Mucosa of rectum (tissue), 2 donors: Measurements from ENCODE around the gene RALY.
"Not testable (repeated sequence)": the region's sequence is repeated elsewhere in the genome, so short reads cannot be mapped to it uniquely, and the experiment has no call there.

Experiments used
- H3K27ac ChIP-seq, 2 donors: one replicate each; pipeline ENCODE4 v1.7.0; 2013; ENCODE audit warnings: inconsistent platforms in 2 of 2, low read depth in 2 of 2, low read length in 2 of 2
- H3K27me3 ChIP-seq, 2 donors: one replicate each; pipeline ENCODE4 v1.7.0; 2013; ENCODE audit warnings: low read length in 2 of 2; ENCODE audit not compliant: control insufficient read depth in 2 of 2, insufficient read depth in 2 of 2
- H3K36me3 ChIP-seq, 2 donors: one replicate each; pipeline ENCODE4 v1.7.0; 2013; ENCODE audit warnings: low read length in 2 of 2; ENCODE audit not compliant: control insufficient read depth in 2 of 2, insufficient read depth in 2 of 2
- H3K4me1 ChIP-seq, 2 donors: one replicate each; pipeline ENCODE4 v1.7.0; 2013; ENCODE audit warnings: low read length in 2 of 2, mild to moderate bottlenecking in 1 of 2; ENCODE audit not compliant: control insufficient read depth in 2 of 2, insufficient read depth in 2 of 2
- H3K4me3 ChIP-seq, 2 donors: one replicate each; pipeline ENCODE4 v1.7.0; 2013; ENCODE audit warnings: low read length in 2 of 2
- H3K9ac ChIP-seq, 2 donors: one replicate each; pipeline ENCODE4 v1.7.0; 2013; ENCODE audit warnings: low read length in 2 of 2, low read depth in 1 of 2, mild to moderate bottlenecking in 1 of 2
- H3K9me3 ChIP-seq, 2 donors: one replicate each; pipeline ENCODE4 v1.7.0; 2013; ENCODE audit warnings: low read length in 2 of 2; ENCODE audit not compliant: control insufficient read depth in 2 of 2
- donor health status: healthy.
- donor health status: Normal muscosa, but diverticular disease.

The RALY gene

GRCh38 chr20:34024723-34025351 lies 31.1 kb downstream of the RALY start:
- Histone ChIP-seq H3K27me3 (no peaks in the 10 kb centered on the region), H3K4me3 (no peak overlapping the region), H3K27ac (peak overlapping the region; percentile 11 to 53), H3K4me1 (peaks cover 31 to 36% of the 10 kb centered on the region in 2 donors), H3K9me3 (no peaks in the 10 kb centered on the region), H3K9ac (no peak overlapping the region), H3K36me3 (peaks cover 0 to 2% of the 10 kb centered on the region in 2 donors)

DNA sequence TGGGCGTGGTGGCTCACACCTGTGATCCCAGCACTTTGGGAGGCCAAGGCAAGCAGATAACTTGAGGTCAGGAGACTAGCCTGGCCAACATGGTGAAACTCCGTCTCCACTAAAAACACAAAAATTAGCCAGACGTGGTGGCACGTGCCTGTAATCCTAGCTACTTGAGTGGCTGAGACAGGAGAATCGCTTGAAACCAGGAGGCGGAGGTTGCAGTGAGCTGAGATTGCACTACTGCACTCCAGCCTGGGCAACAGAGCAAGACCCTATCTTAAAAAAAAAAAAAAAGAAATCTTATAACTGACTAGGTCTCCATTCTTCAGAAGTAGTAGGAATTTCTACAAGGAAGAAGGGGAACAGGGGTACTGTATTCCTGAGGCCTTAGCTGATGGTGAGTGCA lies 34.3 kb downstream of the RALY start:
- not testable (repeated sequence) for H3K27ac ChIP-seq, H3K4me3 ChIP-seq, H3K27me3 ChIP-seq, H3K9ac ChIP-seq, H3K9me3 ChIP-seq
- Histone ChIP-seq H3K4me1 (peaks cover 25 to 36% of the 10 kb centered on the region in 2 donors), H3K36me3 (peaks cover 14 to 17% of the 10 kb centered on the region in 2 donors)

DNA sequence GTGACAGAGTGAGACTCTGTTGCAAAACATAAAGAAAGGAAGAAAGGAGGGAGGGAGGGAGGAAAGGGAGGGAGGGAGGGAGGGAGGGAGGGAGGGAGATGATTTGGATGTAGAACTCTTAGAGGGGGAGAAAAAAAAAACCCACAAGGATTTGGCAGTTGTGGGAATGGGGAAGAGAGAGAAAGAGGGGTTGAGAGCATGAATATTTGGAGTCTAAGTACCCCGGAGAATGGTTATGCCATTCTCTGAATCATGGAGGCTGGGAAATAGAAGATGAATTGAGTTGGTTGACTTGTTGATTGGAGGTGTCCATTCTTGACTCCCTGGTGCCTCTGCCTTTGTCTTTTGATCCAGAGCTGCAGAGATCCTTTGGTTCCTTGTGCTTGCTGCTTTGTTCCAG lies 35.7 kb downstream of the RALY start:
- Histone ChIP-seq H3K36me3 (peaks cover 20 to 29% of the 10 kb centered on the region in 2 donors), H3K27ac (no peak overlapping the region), H3K9me3 (no peaks in the 10 kb centered on the region), H3K9ac (no peak overlapping the region), H3K27me3 (no peaks in the 10 kb centered on the region), H3K4me3 (no peak overlapping the region), H3K4me1 (peaks cover 16 to 25% of the 10 kb centered on the region in 2 donors)

DNA sequence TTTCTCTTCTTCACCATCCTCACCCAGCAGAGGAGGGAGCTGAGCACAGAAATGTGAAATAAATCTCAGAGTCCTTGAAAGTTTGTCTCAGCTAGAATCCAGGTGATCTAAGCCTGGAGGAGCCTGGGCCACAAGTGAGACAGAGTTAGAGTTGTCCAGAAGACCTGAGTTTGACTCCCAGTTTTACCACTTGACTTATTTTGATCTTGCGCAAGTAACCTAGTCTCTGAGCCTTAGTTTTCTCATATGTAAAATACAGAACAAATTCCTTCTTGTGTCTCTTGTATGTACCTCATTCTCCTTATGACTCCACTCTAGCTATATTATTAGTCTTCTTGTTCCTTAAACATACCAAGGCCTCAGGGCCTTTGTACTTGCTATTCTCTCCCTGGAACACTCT lies 36.7 kb downstream of the RALY start:
- Histone ChIP-seq H3K9me3 (no peaks in the 10 kb centered on the region), H3K9ac (no peak overlapping the region), H3K36me3 (peaks cover 20 to 31% of the 10 kb centered on the region in 2 donors), H3K27me3 (no peaks in the 10 kb centered on the region), H3K4me3 (no peak overlapping the region), H3K27ac (no peak overlapping the region), H3K4me1 (peaks cover 5 to 14% of the 10 kb centered on the region in 2 donors)

DNA sequence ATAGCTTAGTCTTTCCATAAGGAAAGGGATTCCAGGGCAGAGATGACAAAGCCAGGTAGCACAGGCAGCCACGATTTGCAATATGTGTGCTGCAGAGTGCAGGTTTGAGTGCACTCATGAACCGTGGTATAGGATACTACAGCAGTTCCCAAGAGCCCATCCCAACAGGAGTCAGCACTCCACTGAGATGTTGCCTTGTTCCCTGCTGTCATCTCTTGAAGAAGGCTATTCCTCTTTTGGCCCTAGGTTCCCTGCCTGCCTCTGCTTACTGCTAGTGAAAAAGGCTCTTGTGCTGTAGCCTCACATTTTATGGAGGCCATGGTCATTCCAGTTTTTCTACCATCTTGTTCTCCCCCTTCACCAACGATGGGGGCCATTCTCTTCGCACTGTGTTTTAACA lies 40.2 kb downstream of the RALY start:
- H3K36me3 ChIP-seq: peaks cover 20 to 31% of the 10 kb centered on the region in 2 donors
- peaks cover 6 to 13% of the 10 kb centered on the region in 2 donors for H3K4me1 ChIP-seq
- H3K9ac ChIP-seq: no peak overlapping the region
- H3K9me3 ChIP-seq: no peaks in the 10 kb centered on the region
- H3K4me3 ChIP-seq: no peak overlapping the region
- H3K27ac ChIP-seq: no peak overlapping the region
- H3K27me3 ChIP-seq: no peaks in the 10 kb centered on the region

GRCh38 chr20:34037121-34037520 lies 43.4 kb downstream of the RALY start:
- H3K4me1 ChIP-seq: peaks cover 13% of the 10 kb centered on the region in 2 donors
- no peak overlapping the region for H3K27ac ChIP-seq
- no peaks in the 10 kb centered on the region for H3K27me3 ChIP-seq

GRCh38 chr20:34037767-34038166 lies 44.1 kb downstream of the RALY start:
- no peak overlapping the region for H3K27ac ChIP-seq
- H3K27me3 ChIP-seq: no peaks in the 10 kb centered on the region
- peaks cover 13 to 15% of the 10 kb centered on the region in 2 donors for H3K4me1 ChIP-seq
- no peak overlapping the region for H3K4me3 ChIP-seq
- H3K9me3 ChIP-seq: no peaks in the 10 kb centered on the region
- H3K9ac ChIP-seq: no peak overlapping the region
- H3K36me3 ChIP-seq: peaks cover 8 to 17% of the 10 kb centered on the region in 2 donors

More at GRCh38 chr20:34037121-34037520, 43.4 kb downstream of the RALY start:
- H3K4me3 ChIP-seq: no peak overlapping the region
- peaks cover 14 to 23% of the 10 kb centered on the region in 2 donors for H3K36me3 ChIP-seq
- no peak overlapping the region for H3K9ac ChIP-seq
- H3K9me3 ChIP-seq: no peaks in the 10 kb centered on the region

DNA sequence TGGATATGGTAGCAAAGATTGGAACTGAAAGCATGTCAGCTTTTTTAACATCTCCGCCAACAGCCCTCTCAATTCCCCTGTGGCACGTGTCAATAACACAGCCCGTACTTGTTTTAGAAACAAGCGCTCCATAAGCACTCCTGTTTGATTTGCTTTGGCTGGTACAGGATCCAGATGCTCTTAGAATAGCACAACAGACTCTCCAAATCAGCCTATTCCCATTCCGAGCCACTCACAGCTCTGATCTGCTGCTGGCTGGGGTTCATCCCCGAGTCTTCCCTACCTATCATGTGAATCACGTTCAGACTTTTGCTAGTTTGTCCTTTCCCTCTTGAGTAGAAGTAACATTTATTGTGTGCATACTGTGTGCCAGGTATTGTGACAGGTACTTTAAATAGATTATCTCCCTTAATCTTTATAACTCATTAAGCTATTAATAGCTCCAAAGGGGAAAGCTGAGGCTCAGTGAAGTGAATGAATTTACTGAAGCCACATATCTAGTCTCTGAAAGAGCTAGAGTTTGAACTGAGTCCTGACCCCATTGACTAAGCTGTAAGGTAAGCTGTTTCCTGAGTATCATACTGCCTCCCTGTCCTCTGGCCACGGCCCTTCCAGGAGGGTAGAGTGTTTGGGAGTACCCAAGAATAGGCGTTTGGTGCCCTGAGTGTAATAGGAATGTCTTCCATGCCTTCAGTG lies 46.7 kb downstream of the RALY start:
- Histone ChIP-seq H3K9ac (no peak overlapping the region), H3K4me1 (peaks cover 15 to 17% of the 10 kb centered on the region in 2 donors), H3K27ac (no peak overlapping the region)

DNA sequence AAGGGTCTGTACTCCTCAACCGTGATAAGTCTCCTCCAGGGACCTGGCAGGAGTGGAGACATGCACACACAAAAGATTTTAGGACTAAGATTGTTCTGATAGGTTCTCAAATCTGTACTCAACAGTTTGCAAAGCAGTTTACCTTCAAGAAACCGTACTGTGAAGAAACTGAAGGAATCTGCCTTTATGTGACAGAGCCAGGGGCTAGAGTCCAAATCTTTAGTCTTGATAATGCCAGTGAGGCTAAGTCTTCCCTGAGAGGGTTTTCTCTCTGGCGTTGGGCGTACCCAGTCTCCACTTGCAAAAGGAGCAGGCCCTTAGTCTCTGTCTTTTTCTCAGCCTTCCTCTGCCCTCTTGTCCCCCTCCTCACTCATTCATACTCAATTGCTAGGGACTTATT lies 47.5 kb downstream of the RALY start:
- Histone ChIP-seq H3K36me3 (no peaks in the 10 kb centered on the region), H3K9ac (no peak overlapping the region), H3K4me3 (no peak overlapping the region), H3K27me3 (no peaks in the 10 kb centered on the region), H3K9me3 (no peaks in the 10 kb centered on the region), H3K27ac (no peak overlapping the region), H3K4me1 (peaks cover 20 to 21% of the 10 kb centered on the region in 2 donors)

More for the DNA sequence above, 46.7 kb downstream of the RALY start:
- Histone ChIP-seq H3K9me3 (no peaks in the 10 kb centered on the region), H3K27me3 (no peaks in the 10 kb centered on the region), H3K36me3 (peaks cover 0 to under 1% of the 10 kb centered on the region in 2 donors), H3K4me3 (no peak overlapping the region)

GRCh38 chr20:34042262-34042661 lies 48.6 kb downstream of the RALY start:
- Histone ChIP-seq H3K4me3 (no peak overlapping the region), H3K4me1 (peaks cover 15 to 17% of the 10 kb centered on the region in 2 donors), H3K9me3 (no peaks in the 10 kb centered on the region), H3K36me3 (no peaks in the 10 kb centered on the region), H3K27ac (no peak overlapping the region), H3K9ac (no peak overlapping the region), H3K27me3 (no peaks in the 10 kb centered on the region)
